Omental fat pad (tissue), 4 donors: ENCODE results near the gene SLC12A8. TPM values are rescaled to one million over a fixed set of nuclear protein-coding genes. Genes with fewer than 3 reads are reported as not detected.

Source experiments
- ATAC-seq: fragments of 150-250 bp; one replicate; pipeline ENCODE4 v1.9.1; 2016; ENCODE audit warnings: mild to moderate bottlenecking, moderate library complexity; ENCODE audit not compliant: low FRiP score
- DNase-seq: peaks from one replicate; pipeline ENCODE4 v3.0.0-alpha.2; 2019; ENCODE audit warnings: low spot score
- total RNA-seq, 4 donors: library from RNA; depleted of rRNA; stranded (reverse); fragments of >200 nt; gene quantifications; one replicate each; pipeline ENCODE4 v1.1.0, GENCODE V29; 2016
- TF ChIP-seq, protein P1 (sequence below), 3 donors: fragments of 450-650 bp; IDR thresholded peaks; one replicate each; pipeline ENCODE4 v1.5.1; 2016 to 2017; ENCODE audit warnings: antibody characterized with exemption in 3 of 3, mild to moderate bottlenecking in 3 of 3, moderate library complexity in 2 of 3

The SLC12A8 gene
- total RNA-seq, 4 donors from 2014 or later = 2.6 to 65.3 (median 8.7) TPM; not detected in 1

DNA sequence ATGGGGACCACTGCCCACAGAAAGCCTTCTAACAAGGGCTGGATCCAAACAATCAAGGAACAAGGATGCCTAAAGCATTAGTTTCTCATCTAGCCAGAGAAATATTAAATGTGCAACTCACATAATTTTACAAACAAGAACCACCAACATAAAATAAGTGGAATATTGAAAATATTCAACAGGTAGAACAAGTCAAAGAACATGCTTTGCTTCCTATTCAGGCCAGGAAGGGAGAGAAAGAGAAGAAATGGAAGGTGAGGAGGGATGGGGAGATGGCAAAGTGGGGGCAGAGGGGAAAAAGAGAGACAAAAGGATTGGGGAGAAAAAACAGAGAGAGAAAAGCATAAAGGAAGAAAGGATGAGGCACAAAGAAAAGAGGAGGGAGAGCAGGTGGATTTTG lies 63.1 kb downstream of the SLC12A8 start:
- no peak for DNase-seq
- no peak for ATAC-seq
- TF ChIP-seq, protein P1, sequence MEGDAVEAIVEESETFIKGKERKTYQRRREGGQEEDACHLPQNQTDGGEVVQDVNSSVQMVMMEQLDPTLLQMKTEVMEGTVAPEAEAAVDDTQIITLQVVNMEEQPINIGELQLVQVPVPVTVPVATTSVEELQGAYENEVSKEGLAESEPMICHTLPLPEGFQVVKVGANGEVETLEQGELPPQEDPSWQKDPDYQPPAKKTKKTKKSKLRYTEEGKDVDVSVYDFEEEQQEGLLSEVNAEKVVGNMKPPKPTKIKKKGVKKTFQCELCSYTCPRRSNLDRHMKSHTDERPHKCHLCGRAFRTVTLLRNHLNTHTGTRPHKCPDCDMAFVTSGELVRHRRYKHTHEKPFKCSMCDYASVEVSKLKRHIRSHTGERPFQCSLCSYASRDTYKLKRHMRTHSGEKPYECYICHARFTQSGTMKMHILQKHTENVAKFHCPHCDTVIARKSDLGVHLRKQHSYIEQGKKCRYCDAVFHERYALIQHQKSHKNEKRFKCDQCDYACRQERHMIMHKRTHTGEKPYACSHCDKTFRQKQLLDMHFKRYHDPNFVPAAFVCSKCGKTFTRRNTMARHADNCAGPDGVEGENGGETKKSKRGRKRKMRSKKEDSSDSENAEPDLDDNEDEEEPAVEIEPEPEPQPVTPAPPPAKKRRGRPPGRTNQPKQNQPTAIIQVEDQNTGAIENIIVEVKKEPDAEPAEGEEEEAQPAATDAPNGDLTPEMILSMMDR (IDR thresholded peaks at IDR 0.05) = no peak

DNA sequence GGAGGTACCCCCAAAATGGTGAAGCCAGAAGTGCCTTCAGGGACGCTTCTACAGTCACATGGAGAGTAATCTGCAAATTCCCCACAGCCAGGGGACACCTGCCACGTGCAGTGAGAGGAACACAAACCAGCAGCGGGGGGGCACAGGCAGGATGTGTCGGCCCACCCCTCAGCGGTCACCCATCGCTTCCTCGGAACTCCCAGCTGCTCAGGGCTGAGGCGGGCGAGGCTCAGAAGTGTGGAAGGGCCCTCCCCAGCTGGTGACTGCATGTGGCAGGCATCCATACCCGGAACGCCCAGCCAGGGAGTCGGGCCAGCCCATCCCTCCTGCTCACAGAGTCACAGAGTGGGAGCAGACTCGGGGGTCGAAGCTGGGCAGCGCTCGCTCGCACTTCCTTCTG lies 63.7 kb downstream of the SLC12A8 start:
- no peak for DNase-seq
- ATAC-seq = peak; percentile 85
- TF ChIP-seq, protein P1 (IDR thresholded peaks at IDR 0.05) = no peak

DNA sequence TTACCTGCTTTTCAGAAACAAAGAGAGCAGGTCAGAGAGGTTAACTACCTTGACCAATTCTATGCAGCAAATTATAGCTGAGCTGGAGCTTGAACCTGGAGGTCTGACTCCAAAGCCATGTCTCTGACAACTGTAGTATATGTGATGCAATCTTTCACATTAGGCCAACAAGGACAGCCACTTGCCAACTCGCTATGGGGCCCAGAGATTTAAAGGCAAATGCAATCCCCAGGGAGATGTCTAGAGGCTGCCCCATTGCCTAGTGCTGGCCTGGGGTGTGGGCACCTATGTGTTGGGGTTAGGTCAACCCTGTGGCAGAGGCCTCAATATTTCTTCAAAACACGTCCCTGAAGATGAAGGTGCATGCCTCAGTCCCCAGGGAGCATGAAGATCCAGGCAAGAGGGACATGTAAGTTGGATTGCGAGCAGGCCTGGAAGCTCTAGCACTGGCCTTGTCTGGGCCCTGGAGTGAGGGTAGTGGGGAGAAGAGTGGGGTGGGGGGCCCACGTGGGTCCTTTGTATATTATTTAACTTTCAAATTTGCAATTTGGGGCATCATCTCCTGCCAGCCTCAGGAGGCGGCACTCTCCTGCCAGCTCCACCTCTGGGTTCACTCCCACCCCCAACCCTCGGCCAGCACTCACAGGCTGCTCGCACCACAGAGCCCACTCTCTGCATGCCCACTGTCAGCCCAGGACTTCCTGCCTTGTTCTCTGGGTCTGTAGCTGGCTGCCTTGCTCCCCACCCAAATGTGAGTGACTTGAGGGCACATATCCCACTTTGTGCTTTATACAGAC lies 64.3 kb downstream of the SLC12A8 start:
- ATAC-seq = peak; percentile 1
- TF ChIP-seq, protein P1 (IDR thresholded peaks at IDR 0.05) = no peak

DNA sequence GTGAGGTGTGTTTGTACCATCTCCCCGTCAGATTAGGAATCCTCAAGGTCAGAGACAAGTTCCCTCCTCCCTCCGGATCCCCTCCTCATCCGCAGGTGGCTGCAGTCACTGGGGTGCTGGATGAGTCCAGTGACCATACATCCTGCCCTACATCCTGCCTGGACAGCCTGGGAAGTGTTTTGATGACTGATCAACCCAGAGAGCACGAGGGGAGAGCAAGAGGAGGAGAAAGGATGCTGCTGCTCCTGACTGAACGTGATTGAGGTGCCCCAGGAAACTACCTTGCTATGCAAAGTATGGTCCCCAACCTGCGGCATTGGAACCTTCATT lies 65.1 kb downstream of the SLC12A8 start:
- ATAC-seq (no peak), DNase-seq (no peak)
- TF ChIP-seq, protein P1 (IDR thresholded peaks at IDR 0.05) = no peak

More for the DNA sequence above, 64.3 kb downstream of the SLC12A8 start:
- DNase-seq = no peak

DNA sequence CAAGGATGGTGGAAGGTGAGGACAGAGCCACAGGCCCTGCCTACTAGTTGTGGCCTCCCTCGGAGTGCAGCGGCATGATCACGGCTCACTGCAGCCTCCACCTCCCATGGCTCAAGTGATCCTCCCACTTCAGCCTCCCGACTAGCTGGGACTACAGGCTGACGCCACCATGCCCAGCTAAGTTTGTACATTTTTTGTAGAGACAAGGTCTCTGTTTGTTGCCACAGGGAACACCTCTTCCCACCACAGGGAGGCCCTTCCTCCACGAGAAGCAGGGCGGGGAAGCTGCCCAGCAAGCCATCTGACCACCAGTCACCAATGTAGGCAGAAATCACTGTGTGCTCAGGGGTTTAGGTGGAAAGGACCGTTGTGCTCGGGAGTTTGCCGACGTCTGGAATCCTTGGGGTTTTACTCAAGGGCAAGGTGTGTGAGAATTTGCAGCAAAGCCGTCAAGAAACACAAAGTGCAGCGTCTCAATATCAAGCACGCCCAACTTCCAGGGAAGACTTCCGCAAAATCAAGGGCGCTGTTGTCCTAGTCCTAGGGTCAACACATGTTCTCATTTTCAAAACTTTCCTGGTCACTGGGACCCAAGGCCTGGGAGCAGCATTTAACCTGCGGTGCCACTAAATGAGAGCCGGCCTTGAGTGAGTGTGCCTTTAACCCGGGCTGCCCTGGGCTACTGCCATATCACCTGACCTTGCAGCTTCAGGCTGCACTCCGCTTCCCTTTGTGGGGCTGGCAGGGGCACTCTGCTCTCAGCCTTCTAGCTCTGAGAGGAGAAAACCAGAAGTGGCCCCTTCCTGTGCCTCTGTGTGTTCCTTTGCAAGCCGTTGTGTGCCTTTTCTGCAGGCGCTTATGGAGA lies 65.7 kb downstream of the SLC12A8 start:
- ATAC-seq (no peak), DNase-seq (no peak)
- TF ChIP-seq, protein P1 (IDR thresholded peaks at IDR 0.05) = no peak

DNA sequence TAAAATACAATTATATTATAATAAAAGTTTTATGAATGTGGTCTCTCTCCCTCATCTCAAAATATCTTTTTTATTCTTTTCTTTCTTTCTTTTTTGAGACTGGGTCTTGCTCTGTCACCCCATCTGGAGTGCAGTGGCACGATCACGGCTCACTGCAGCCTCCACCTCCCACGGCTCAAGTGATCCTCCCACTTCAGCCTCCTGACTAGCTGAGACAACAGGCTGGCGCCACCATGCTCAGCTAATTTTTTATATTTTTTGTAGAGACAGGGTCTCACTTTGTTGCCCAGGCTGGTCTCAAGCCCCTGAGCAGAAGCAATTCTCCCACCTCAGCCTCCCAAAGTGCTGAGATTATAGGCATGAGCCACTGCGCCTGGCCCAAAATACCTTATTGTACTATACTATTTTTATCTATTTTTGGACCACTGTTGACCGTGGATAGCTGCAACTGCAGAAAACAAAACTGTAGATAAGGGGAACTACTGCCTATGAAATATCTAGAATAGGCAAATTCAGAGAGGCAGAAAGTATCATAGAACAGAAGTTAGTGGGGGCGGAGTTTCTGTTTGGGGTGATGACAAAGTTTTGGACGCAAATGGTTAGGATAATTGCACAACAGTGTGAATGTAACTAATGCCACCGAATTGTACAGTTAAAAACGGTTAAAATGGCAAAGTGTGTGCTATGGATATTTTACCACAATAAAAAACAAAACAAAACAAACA lies 66.6 kb downstream of the SLC12A8 start:
- TF ChIP-seq, protein P1 (IDR thresholded peaks at IDR 0.05) = no peak
- ATAC-seq (no peak), DNase-seq (no peak)
